ENCODE data around the gene OR2T10. TPM values are rescaled to one million over a fixed set of nuclear protein-coding genes. Genes with fewer than 3 reads are reported as not detected.

The OR2T10 gene
- total and polyA plus RNA-seq, 2 of the 4 experiments (the other 2 are of a cell fraction): not detected

DNA sequence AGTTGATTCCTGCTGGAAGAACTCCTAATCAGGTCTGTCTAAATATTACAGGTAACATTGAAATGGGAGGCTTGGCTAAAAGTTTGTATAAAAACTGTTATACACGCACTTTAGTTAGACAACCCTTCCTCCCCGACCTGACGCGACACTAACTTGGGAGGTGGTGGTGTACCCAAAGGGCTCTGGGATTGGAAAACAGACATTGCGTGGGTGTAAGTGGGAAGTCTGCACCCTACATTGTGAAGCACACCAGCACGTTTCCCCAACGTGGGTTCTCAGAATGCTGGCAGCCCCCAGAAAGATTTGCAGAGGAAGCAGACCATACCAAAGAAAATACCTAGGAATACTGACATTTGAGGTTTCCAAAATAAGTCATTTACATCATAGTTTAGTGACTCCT lies 20.6 kb upstream of the OR2T10 start:
- no peak overlapping the region for H3K56ac ChIP-seq (ENCODE audit: extremely low read depth, insufficient read depth, low read length)
- H3K4me1 ChIP-seq (ENCODE audit: control insufficient read depth, insufficient read depth, low read length): no peaks in the 10 kb centered on the region
- dilution Hi-C loops (cut with HindIII; ENCODE audit: low sequenced_read_pairs, unreplicated experiment) (no loop called here), in situ Hi-C loops (cut with MboI; ENCODE audit: low sequenced_read_pairs) (no loop called here), intact Hi-C loops (cut with micrococcal nuclease) (no loop called here)
- H2AK9ac ChIP-seq (replicated peaks; ENCODE audit: low read depth, low read length, poor library complexity): no peak overlapping the region
- H3K36me3 ChIP-seq (ENCODE audit: control insufficient read depth, insufficient read depth, low read length): no peaks in the 10 kb centered on the region
- no peaks in the 10 kb centered on the region for H4K20me1 ChIP-seq (ENCODE audit: insufficient read depth, low read length)
- BruUV-seq (replicated peaks): no TSS peak
- no peak overlapping the region for H3K14ac ChIP-seq (replicated peaks; ENCODE audit: low read depth, low read length)
- no peaks in the 10 kb centered on the region for H3K9me1 ChIP-seq (ENCODE audit: insufficient read depth, low read length)
- ATAC-seq (ENCODE audit: low read depth) (no peak), DNase-seq (no peak)
- no peak overlapping the region for H2BK120ac ChIP-seq (ENCODE audit: low read depth, low read length)
- no peak overlapping the region for H3K18ac ChIP-seq (ENCODE audit: low read depth, low read length)
- H3K9me3 ChIP-seq (ENCODE audit: control insufficient read depth, insufficient read depth, low read length): no peaks in the 10 kb centered on the region
- ChIA-PET POLR2A (ENCODE audit: unreplicated experiment) (no interaction called here), CTCF (no interaction called here)
- no peak overlapping the region for H3K4me2 ChIP-seq (ENCODE audit: low read depth, low read length)
- H3K4ac ChIP-seq (ENCODE audit: low read depth, low read length): no peak overlapping the region
- H4K91ac ChIP-seq (ENCODE audit: insufficient read depth, low read depth, low read length): no peak overlapping the region
- no peak overlapping the region for H2BK5ac ChIP-seq (ENCODE audit: low read depth, low read length, poor library complexity, severe bottlenecking)
- no peak overlapping the region for H3K23ac ChIP-seq (ENCODE audit: low read depth, low read length)
- no peak overlapping the region for H2AFZ ChIP-seq (replicated peaks; ENCODE audit: low read length, poor library complexity)
- H3K4me3 ChIP-seq (ENCODE audit: insufficient read depth, low read depth, low read length): no peak overlapping the region
- no peak overlapping the region for H4K8ac ChIP-seq (ENCODE audit: low read depth in 2 of 2, low read length in 2 of 2)
- no peaks in the 10 kb centered on the region for H3K79me1 ChIP-seq (ENCODE audit: low read depth in 1 of 2, low read length in 2 of 2)
- WGBS, 2 experiments (ENCODE audit: extremely low coverage in 2 of 2, insufficient read length in 1 of 2): no CpG with 5 or more reads among the region's 7 CpGs
- no peak overlapping the region for H2AK5ac ChIP-seq (ENCODE audit: low read depth, low read length)
- H2BK20ac ChIP-seq (ENCODE audit: low read depth, low read length): no peak overlapping the region
- no peak overlapping the region for H3K27ac ChIP-seq (ENCODE audit: insufficient read depth, low read length)
- H2BK15ac ChIP-seq (ENCODE audit: low read depth, low read length): no peak overlapping the region
- H4K5ac ChIP-seq (ENCODE audit: low read depth, low read length): no peak overlapping the region
- H3K27me3 ChIP-seq (ENCODE audit: control insufficient read depth, insufficient read depth, low read length): no peaks in the 10 kb centered on the region
- TF ChIP-seq RAD21 (IDR thresholded peaks at IDR 0.05; ENCODE audit: low read length) (no peak), RCOR1 (IDR thresholded peaks at IDR 0.05; ENCODE audit: insufficient replicate concordance, low read length) (no peak), USF2 (IDR thresholded peaks at IDR 0.05; ENCODE audit: low read depth, low read length) (no peak), BHLHE40 (IDR thresholded peaks at IDR 0.05; ENCODE audit: low read depth, low read length) (no peak), MXI1 (IDR thresholded peaks at IDR 0.05; ENCODE audit: borderline replicate concordance, low read depth, low read length) (no peak), CEBPB (IDR thresholded peaks at IDR 0.05; ENCODE audit: low read depth, low read length) (no peak), CTCF (conservative IDR thresholded peaks at IDR 0.05; ENCODE audit: low read depth, low read length) (no peak), ELK1 (IDR thresholded peaks at IDR 0.05; ENCODE audit: borderline replicate concordance, low read depth, low read length) (no peak), RFX5 (IDR thresholded peaks at IDR 0.05; ENCODE audit: low read depth, low read length) (no peak), POLR2A (IDR thresholded peaks at IDR 0.05; ENCODE audit: low read depth, low read length) (no peak), CHD1 (IDR thresholded peaks at IDR 0.05; ENCODE audit: low read depth, low read length) (no peak), NFE2L2 (IDR thresholded peaks at IDR 0.05; ENCODE audit: low read depth, low read length) (no peak), MAFK (IDR thresholded peaks at IDR 0.05; ENCODE audit: low read depth, low read length) (no peak), MAZ (IDR thresholded peaks at IDR 0.05; ENCODE audit: borderline replicate concordance, low read depth, low read length) (no peak), FOS (IDR thresholded peaks at IDR 0.05; ENCODE audit: low read depth, low read length) (no peak), SMC3 (IDR thresholded peaks at IDR 0.05; ENCODE audit: low read depth, low read length) (no peak)
- H3K9ac ChIP-seq (ENCODE audit: low read depth, low read length): no peak overlapping the region

Measured in IMR-90 (cell line).